ENCODE data around the gene CAST. TPM values are rescaled to one million over a fixed set of nuclear protein-coding genes. Genes with fewer than 3 reads are reported as not detected.
"Not testable (repeated sequence)": the region's sequence is repeated elsewhere in the genome, so short reads cannot be mapped to it uniquely, and the experiment has no call there.

The CAST gene
- total RNA-seq, 1 experiment from 2014 or later: 12.0 TPM

DNA sequence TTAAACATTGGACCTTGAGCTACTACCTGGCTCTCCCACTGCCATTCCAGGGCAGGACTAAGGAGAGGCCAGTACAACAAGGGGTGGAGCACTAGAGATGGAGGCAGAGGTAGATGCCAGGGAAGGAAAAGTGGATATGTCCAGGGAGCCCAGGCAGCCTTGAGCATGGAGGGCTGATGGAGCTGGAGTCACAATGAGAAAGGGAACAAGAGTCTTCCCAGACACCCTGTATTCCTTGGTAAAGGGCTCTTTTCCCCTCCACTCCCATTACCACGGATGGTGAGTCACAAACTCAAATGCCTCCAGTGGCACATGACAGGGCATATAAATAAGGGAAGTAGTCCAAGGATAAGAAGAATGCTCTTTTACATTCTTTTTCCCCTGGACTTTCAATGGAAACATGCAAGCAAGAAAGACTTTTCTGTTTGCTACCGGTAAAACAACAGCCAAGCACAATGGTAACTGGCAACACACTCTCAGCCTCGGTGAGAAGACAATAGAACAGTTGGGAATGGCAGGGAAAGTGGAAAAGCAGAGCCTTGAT lies 128.9 kb downstream of the CAST start:
- no peak for DNase-seq
- no peaks in the 10 kb centered on the region; the same call in 1 of the 2 replicates for H3K36me3 ChIP-seq (replicated peaks; ENCODE audit: control insufficient read depth, insufficient read depth, low read length)
- no peaks in the 10 kb centered on the region for H3K27me3 ChIP-seq (ENCODE audit: control insufficient read depth, insufficient read depth, low read length)
- H3K4me3 ChIP-seq (ENCODE audit: insufficient read depth, low read depth, low read length): no peak overlapping the region

GRCh38 chr5:96794757-96795156 lies 132.6 kb downstream of the CAST start:
- DNase-seq: no peak
- H3K4me3 ChIP-seq (ENCODE audit: insufficient read depth, low read depth, low read length): no peak overlapping the region
- H3K36me3 ChIP-seq (replicated peaks; ENCODE audit: control insufficient read depth, insufficient read depth, low read length): no peaks in the 10 kb centered on the region; the same call in 1 of the 2 replicates
- no peaks in the 10 kb centered on the region for H3K27me3 ChIP-seq (ENCODE audit: control insufficient read depth, insufficient read depth, low read length)

DNA sequence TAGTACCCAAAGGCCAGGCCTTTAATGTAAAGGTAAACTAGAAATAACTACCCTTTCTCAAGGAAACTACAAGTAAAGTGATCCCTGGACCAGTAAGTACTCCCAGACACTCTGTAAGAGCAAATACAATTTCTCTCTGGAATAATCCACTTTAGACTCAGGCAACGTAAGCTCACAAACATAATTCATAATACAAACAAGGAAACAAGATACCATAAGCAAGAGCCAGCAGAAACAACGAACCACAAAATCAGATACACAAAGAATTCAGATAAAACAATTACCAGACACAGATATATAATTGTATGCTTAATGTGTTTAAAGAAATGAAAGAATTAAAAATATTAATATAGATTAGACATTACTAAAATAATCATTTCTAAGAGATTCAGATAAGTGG lies 133.4 kb downstream of the CAST start:
- no peak for DNase-seq
- no peaks in the 10 kb centered on the region; the same call in 1 of the 2 replicates for H3K36me3 ChIP-seq (replicated peaks; ENCODE audit: control insufficient read depth, insufficient read depth, low read length)
- no peaks in the 10 kb centered on the region for H3K27me3 ChIP-seq (ENCODE audit: control insufficient read depth, insufficient read depth, low read length)
- H3K4me3 ChIP-seq (ENCODE audit: insufficient read depth, low read depth, low read length): no peak overlapping the region

- Histone ChIP-seq H3K4me3 (ENCODE audit: insufficient read depth, low read depth, low read length) (no peak overlapping the region), H3K27me3 (ENCODE audit: control insufficient read depth, insufficient read depth, low read length) (no peaks in the 10 kb centered on the region), H3K36me3 (replicated peaks; ENCODE audit: control insufficient read depth, insufficient read depth, low read length) (no peaks in the 10 kb centered on the region; the same call in 1 of the 2 replicates)
- no peak for DNase-seq
Measured at GRCh38 chr5:96796434-96796833, 134.3 kb downstream of the CAST start.

GRCh38 chr5:96801718-96802117 lies 139.5 kb downstream of the CAST start:
- not testable (repeated sequence) for H3K4me3 ChIP-seq (ENCODE audit: insufficient read depth, low read depth, low read length); DNase-seq; H3K27me3 ChIP-seq (ENCODE audit: control insufficient read depth, insufficient read depth, low read length); H3K36me3 ChIP-seq (replicated peaks; ENCODE audit: control insufficient read depth, insufficient read depth, low read length)

DNA sequence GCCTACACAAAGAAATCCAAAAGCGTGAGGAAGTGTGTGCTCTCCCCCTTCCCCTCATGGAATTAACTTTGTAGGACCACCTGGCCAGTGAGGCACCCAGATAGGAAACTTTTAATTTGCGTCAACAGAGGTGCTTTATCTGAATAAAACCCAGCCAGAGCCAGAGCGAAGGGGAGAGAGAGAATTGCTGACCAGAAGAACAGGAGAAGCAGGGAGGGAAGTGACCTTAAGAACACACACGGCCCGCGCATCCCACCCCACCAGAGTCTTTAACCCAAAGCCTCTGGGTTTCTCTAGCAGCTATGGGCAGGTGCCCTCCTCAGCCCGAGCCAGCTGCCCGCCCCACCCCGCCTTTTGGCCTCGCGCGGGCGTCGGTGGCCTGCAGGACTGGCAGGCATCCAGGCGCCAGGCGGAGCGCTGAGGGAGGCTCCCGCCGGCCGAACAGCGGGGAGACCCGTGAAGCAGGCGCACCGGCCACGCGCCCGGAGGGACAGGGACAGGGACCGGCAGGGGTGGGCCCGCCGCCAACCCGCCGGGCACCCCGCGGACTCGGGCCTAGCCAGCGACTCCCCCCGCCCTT lies 145.0 kb downstream of the CAST start:
- DNase-seq: peak; percentile 81
- H3K36me3 ChIP-seq (replicated peaks; ENCODE audit: control insufficient read depth, insufficient read depth, low read length): no peaks in the 10 kb centered on the region; the same call in 1 of the 2 replicates
- no peaks in the 10 kb centered on the region for H3K27me3 ChIP-seq (ENCODE audit: control insufficient read depth, insufficient read depth, low read length)
- peak overlapping the region; percentile 74 for H3K4me3 ChIP-seq (ENCODE audit: insufficient read depth, low read depth, low read length)

DNA sequence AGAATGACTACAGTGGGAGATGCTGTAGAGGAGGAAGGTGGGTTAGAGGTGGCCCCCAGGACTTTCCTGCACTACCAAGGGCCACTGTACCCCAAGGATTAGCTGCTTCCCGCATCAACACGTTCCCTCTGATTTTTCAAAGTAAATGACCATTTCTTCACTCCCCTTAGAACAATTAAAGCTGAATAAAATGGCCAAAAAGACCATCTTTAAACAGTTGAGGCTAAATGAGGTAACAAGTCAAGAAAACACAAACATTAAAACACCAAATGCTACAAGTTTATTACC lies 146.3 kb downstream of the CAST start:
- Histone ChIP-seq H3K27me3 (ENCODE audit: control insufficient read depth, insufficient read depth, low read length) (no peaks in the 10 kb centered on the region), H3K36me3 (replicated peaks; ENCODE audit: control insufficient read depth, insufficient read depth, low read length) (no peaks in the 10 kb centered on the region; the same call in 1 of the 2 replicates), H3K4me3 (ENCODE audit: insufficient read depth, low read depth, low read length) (peak overlapping the region; percentile 74; the same call in 1 of the 2 replicates)
- DNase-seq: no peak

DNA sequence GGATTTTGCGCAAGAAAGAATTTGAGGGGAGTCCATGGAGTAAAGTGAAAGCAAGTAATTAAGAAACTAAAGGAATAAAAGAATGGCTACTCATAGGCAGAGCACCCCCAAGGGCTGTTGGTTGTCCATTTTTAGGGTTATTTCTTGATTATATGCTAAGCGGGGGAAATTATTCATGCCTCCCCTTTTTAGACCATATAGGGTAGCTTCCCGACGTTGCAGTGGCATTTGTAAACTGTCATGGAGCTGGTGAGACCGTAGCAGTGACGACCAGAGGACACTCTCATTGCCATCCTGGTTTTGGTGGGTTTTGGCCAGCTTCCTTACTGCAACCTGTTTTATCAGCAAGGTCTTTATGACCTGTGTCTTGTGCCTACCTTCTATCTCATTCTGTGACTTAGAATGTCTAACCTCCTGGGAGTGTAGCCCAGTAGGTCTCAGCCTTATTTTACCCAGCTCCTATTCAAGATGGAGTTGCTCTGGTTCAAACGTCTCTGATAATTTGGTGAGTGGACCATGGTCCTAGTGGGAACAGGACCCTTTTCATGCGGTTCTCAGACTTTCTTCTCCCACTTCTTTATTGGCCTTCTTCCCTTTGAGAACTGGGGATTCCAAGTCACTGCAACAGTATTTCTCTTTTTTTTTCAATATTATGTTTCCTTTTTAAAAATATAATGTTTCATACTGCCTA lies 146.8 kb downstream of the CAST start:
- DNase-seq: no peak
- H3K27me3 ChIP-seq (ENCODE audit: control insufficient read depth, insufficient read depth, low read length): no peaks in the 10 kb centered on the region
- no peaks in the 10 kb centered on the region for H3K36me3 ChIP-seq (replicated peaks; ENCODE audit: control insufficient read depth, insufficient read depth, low read length)
- no peak overlapping the region for H3K4me3 ChIP-seq (ENCODE audit: insufficient read depth, low read depth, low read length)

- no peak overlapping the region for H3K4me3 ChIP-seq (ENCODE audit: insufficient read depth, low read depth, low read length)
- DNase-seq: no peak
Measured at GRCh38 chr5:96809921-96810320, 147.7 kb downstream of the CAST start.

GRCh38 chr5:96812851-96813250 lies 150.7 kb downstream of the CAST start:
- no peaks in the 10 kb centered on the region for H3K27me3 ChIP-seq (ENCODE audit: control insufficient read depth, insufficient read depth, low read length)
- no peak for DNase-seq
- H3K4me3 ChIP-seq (ENCODE audit: insufficient read depth, low read depth, low read length): no peak overlapping the region
- H3K36me3 ChIP-seq (replicated peaks; ENCODE audit: control insufficient read depth, insufficient read depth, low read length): no peaks in the 10 kb centered on the region

More at GRCh38 chr5:96809921-96810320, 147.7 kb downstream of the CAST start:
- H3K27me3 ChIP-seq (ENCODE audit: control insufficient read depth, insufficient read depth, low read length): no peaks in the 10 kb centered on the region
- H3K36me3 ChIP-seq (replicated peaks; ENCODE audit: control insufficient read depth, insufficient read depth, low read length): no peaks in the 10 kb centered on the region

DNA sequence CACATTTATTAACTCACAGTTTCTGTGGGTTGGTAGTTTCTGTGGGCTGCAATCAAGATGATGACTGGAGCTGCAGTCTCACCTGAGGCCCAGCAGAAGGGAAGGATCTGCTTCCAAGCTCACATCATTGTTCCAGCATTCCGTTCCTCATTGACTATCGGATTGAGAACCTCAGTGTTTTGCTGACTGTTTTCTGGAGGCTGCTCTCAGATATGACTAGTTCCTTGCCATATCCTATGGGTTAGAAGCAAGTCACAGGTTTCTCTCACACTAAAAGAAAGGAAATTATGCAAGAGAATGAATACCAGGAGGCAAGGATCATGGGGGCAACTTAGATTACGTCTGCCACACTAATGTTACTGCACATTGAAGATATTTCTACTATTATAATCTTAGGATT lies 151.9 kb downstream of the CAST start:
- no peak overlapping the region for H3K4me3 ChIP-seq (ENCODE audit: insufficient read depth, low read depth, low read length)
- H3K36me3 ChIP-seq (replicated peaks; ENCODE audit: control insufficient read depth, insufficient read depth, low read length): no peaks in the 10 kb centered on the region
- DNase-seq: no peak
- H3K27me3 ChIP-seq (ENCODE audit: control insufficient read depth, insufficient read depth, low read length): no peaks in the 10 kb centered on the region

GRCh38 chr5:96816411-96816939 lies 154.3 kb downstream of the CAST start:
- no peak for DNase-seq
- no peak overlapping the region for H3K4me3 ChIP-seq (ENCODE audit: insufficient read depth, low read depth, low read length)
- H3K36me3 ChIP-seq (replicated peaks; ENCODE audit: control insufficient read depth, insufficient read depth, low read length): no peaks in the 10 kb centered on the region
- no peaks in the 10 kb centered on the region for H3K27me3 ChIP-seq (ENCODE audit: control insufficient read depth, insufficient read depth, low read length)

- DNase-seq: no peak
- H3K4me3 ChIP-seq (ENCODE audit: insufficient read depth, low read depth, low read length): no peak overlapping the region
- no peaks in the 10 kb centered on the region for H3K27me3 ChIP-seq (ENCODE audit: control insufficient read depth, insufficient read depth, low read length)
- no peaks in the 10 kb centered on the region for H3K36me3 ChIP-seq (replicated peaks; ENCODE audit: control insufficient read depth, insufficient read depth, low read length)
Measured at GRCh38 chr5:96816991-96817390, 154.8 kb downstream of the CAST start.

DNA sequence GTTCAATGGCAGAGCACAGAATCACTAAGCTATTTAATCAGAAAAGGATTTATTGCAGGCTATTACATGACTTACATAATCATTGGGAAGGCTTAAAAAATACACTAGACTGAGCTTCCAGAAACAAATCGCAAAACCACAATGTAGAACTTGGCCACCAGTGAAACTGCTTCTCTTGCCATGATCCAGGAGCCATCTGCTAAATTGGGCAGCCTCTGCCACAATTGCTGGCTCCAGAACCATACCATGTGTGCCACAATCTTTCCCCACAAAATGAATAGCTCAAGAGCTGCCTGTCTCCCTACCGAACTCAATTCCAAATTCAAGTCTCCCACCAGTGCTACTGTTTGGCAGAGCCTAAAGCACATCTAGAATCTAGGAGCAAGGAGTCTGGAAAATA lies 155.3 kb downstream of the CAST start:
- Histone ChIP-seq H3K4me3 (ENCODE audit: insufficient read depth, low read depth, low read length) (no peak overlapping the region), H3K36me3 (replicated peaks; ENCODE audit: control insufficient read depth, insufficient read depth, low read length) (no peaks in the 10 kb centered on the region), H3K27me3 (ENCODE audit: control insufficient read depth, insufficient read depth, low read length) (no peaks in the 10 kb centered on the region)
- DNase-seq: no peak

- Histone ChIP-seq H3K4me3 (ENCODE audit: insufficient read depth, low read depth, low read length) (no peak overlapping the region), H3K36me3 (replicated peaks; ENCODE audit: control insufficient read depth, insufficient read depth, low read length) (no peaks in the 10 kb centered on the region), H3K27me3 (ENCODE audit: control insufficient read depth, insufficient read depth, low read length) (no peaks in the 10 kb centered on the region)
- no peak for DNase-seq
Measured at GRCh38 chr5:96818125-96818788, 156.1 kb downstream of the CAST start.

All from H7 (cell line).